Measurements from ENCODE around the gene RNF149.
"Not testable (repeated sequence)": the region's sequence is repeated elsewhere in the genome, so short reads cannot be mapped to it uniquely, and the experiment has no call there.

The RNF149 gene

DNA sequence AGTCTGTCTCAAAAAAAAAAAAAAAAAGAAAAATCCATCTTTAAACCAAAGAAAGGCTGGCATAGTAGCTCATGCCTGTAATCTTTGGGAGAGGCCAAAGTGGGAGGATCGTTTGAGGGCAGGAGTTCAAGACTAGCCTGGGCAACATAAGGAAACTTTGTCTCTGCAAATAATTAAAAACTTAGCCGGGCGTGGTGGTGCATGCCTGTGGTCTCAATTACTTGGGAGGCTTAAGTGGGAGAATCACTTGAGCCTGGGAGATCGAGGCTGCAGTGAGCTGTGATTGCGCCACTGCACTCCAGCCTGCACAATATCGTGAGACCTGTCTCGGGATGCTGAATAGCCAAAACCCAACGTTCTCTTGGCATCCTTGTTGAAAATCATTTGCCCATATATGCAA is 49.7 kb downstream of the RNF149 start:
- H3K4me3 ChIP-seq (ENCODE audit: low read depth, low read length): no peak overlapping the region

DNA sequence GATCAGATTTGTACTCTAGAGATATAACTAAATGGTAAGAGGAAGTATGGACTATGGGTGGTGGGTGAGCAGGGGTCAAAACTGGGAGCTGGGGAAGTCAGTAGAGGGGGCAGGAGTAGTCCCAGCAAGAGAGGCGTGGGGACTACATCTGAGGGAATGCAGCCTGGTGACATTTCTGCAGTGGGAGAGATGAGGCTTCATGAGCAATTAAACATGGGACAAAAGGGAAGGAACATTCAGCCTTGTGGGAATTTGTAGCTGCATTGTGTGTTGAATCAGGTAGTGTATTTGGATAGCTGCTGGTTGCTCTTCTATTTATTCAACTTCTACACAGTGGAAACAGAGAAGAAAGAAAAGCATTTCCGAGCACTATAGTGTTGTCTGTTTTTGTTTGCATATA is 52.2 kb downstream of the RNF149 start:
- no peak overlapping the region for H3K4me3 ChIP-seq (ENCODE audit: low read depth, low read length)

DNA sequence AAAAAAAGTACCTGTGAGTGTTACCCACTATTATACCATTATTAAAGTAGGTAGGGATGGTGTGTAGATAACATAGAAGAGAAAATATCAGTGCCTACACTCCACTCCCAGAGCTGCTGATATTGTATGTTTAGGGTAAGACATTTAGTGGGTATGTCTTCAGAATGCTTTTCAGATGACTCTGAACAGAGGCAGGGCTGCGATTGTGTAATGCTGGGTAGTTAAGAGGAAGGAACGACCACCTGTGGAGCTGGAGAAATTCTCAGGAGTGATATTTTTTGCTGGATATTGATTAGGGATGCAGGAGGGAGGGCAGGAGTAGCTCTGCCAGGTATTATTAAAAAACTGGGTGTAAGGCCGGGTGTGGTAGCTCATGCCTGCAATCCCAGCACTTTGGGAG is 53.0 kb downstream of the RNF149 start:
- no peak overlapping the region for H3K4me3 ChIP-seq (ENCODE audit: low read depth, low read length)

DNA sequence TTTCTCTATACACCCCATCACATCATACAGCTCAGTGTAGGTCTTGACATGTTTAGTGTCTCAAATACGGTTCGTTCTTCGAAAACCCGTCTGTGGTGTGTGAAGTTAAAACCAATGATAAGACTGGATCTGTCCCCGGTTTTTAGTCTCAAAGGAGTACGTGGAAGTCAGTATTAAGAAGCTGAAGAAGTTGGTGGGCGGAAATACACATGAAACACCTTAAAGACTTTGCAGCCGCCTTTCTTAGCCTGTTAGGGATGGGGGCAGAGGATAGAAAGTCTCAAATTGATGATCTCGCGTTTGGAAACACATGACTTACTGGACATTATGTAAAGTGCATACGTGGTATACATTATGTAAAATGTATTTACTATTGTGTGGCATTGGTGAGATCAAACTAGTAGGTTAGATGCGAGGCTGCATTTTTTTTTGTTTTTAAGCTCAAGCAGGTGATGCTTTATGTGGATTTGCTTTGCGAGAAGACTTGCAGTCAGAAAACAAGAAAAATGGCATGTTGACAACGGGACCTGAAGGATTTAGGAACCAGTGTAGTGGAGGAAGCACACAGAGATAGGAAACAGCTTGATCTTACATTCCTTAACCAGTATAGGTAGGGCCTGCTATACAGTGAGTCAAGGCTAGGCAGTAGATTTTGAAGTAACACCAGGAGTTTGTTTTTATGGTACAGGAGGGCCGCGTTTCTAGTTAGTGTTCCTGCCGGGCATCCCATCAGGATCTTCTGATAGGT is 54.6 kb downstream of the RNF149 start:
- peak overlapping the region; percentile 92 for H3K4me3 ChIP-seq (ENCODE audit: low read depth, low read length)

DNA sequence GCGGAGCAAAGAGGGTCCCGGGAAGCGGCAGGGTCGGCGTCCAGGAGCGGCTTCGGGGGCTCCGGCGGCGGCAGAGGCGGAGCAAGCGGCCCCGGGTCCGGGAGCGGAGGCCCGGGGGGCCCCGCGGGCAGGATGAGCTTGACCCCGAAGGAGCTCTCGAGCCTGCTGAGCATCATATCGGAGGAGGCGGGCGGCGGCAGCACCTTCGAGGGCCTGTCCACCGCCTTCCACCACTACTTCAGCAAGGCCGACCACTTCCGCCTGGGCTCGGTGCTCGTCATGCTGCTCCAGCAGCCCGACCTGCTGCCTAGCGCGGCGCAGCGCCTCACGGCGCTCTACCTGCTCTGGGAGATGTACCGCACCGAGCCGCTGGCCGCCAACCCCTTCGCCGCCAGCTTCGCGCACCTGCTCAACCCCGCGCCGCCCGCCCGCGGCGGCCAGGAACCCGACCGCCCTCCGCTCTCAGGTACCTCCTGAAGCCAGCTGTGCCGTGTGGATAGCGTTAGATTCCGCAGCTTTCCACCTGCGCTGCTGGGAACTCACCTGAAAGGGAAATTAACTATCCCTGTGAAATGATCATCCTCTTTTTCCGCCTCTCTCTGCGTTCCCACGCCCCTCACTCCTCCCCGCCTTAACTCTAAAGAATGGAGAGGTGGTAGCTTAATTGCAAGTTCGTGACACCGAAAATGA is 55.3 kb downstream of the RNF149 start:
- H3K4me3 ChIP-seq (ENCODE audit: low read depth, low read length): peak overlapping the region; percentile 92

DNA sequence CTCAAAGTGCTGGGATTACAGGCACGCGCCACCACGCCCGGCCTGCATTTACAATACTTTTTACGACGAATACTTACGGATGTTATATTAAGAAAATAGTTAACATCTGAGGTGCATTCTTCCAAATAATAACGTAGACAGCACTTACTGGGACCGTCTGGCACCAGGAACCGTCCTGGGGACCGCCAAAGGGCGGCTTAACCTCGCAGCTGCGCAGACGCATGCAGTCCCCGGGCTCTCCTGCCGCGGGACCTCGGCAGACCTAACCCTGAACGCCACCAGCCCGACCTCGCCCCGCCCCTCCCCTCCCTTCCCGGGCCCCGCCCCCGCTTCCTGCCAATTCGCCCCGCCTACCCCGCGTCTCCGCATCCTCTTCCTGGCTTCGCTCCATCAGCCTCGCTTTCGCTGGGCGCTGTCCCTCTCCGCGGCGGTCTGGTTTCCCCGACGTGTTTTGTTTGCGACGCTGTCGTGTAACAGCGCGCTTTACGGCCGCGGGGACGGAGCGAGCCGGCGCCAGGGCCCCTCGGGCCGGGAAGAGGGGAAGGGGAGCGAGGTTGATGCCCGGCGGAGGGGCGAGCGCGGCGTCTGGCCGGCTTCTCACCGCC is 56.0 kb downstream of the RNF149 start, which contains the start of gene CNOT11:
Gene CNOT11, plus strand, starts transcription at position 479 of the 605 bp plus-strand sequence. Its CDS starts 79 bp downstream, at position 558.
- peak within 1 kb of the TSS; percentile 92 for H3K4me3 ChIP-seq (ENCODE audit: low read depth, low read length)

DNA sequence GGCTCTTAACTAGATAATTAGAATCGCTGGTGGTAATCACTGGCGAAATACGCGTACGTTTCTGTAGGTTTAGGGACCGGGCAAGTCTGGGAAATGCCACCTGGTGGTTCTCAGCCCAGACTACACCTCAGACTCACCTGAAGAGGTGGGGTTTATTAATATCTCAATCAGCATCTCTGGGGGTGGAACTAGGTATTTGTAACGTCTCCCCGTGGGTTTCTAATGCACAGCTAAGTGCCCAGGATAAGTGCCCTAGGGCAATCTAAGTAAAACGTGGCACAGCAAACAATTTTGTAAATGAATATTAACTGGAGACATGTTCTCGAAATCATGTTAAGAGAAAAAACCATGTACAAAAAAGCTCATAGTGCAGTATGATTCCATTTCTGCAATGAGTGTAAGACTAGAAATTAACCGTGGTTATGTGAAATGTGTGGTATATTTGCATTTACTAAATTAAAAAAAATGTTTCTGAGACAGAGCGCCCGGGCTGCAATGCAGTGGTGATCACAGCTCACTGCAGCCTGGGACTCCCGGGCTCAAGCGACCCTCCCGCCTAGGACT is 56.6 kb downstream of the RNF149 start:
- H3K4me3 ChIP-seq (ENCODE audit: low read depth, low read length): peak overlapping the region; percentile 63

DNA sequence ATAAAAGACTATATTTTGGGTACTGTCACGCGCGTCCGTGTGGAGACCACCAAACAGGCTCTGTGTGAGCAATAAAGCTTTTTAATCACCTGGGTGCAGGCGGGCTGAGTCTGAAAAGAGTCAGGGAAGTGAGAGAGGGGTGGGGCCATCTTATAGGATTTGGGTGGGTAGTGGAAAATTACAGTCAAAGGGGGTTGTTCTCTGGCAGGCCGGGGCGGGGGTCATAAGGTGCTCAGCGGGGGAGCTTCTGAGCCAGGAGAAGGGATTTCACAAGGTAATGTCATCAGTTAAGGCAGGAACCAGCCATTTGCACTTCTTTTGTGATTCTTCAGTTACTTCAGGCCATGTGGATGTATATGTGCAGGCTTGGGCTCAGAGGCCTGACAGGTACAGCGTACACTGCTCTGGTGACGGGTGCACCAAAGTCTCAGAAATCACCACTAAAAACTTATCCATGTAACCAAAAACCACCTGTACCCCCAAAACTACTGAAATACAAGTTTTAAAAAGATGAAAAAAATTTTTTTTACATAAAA is 57.2 kb downstream of the RNF149 start:
- H3K4me3 ChIP-seq (ENCODE audit: low read depth, low read length): not testable (repeated sequence)

DNA sequence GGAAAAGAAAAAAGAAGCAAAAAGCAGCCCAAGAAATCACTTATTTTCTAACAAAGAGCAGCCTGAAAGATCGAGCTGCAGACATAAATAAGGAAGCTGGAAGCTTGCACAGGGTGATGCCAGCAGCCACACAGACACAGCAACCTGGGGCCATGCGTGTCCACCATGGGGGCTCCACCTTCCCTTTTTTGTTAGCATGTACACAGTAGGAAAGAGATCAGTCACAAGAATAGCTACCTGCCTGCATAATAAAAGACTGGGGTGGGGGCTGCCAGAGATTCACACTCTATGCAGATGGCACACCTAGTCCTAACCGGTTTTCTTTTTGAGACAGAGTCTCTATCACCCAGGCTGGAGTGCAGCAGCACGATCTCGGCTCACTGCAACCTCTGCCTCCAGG is 58.7 kb downstream of the RNF149 start:
- H3K4me3 ChIP-seq (ENCODE audit: low read depth, low read length): no peak overlapping the region

DNA sequence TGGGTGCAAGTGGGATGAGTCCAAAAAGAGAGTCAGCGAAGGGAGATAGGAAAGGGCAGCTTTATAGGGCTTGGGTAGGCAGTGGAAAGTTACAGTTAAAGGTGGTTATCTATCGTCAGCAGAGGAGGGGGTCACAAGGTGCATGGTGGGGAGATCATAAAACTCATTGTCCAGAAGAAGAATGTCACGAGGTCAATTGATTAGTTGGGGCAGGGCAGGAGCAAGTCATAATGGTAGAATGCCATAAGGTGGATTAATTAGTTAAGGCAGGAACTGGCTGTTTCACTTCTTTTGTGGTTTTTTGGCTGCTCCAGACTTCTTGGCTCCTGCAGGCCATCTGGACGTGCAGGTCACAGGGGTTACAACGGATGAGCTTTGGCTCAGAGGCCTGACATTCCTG is 59.7 kb downstream of the RNF149 start:
- H3K4me3 ChIP-seq (ENCODE audit: low read depth, low read length): not testable (repeated sequence)

DNA sequence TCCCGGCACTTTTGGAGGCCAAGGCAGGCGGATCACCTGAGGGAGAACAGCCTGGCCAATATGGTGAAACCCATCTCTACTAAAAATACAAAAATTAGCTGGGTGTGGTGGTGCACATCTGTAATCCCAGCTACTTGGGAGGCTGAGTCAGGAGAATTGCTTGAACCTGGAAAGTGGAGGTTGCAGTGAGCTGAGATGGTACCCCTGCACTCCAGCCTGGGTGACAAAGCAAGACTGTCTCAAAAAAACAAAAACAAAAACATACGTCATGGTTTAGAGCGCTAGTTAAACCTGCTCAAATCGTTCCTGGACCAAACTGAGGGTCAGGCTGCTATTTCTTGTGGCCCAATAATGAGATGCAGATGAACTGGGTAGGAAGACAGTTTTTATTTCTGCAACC is 63.0 kb downstream of the RNF149 start:
- not testable (repeated sequence) for H3K4me3 ChIP-seq (ENCODE audit: low read depth, low read length)

DNA sequence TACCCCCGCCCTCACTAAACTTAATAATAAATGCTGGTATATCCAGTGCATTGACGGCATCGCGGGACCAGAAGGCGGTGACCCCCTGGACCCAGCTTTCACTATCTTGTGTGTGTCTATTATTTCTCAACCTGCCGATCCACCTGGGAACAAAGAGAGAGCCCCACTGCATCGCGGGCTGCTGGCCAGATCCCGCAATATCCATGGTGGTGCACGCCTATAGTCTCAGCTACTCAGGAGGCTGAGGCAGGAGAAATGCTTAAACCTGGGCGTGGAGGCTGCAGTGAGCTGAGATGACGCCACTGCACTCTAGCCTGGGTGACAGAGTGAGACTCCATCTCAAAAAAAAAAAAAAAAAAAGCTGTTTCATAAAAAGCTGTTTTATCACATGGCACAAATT is 63.6 kb downstream of the RNF149 start:
- H3K4me3 ChIP-seq (ENCODE audit: low read depth, low read length): not testable (repeated sequence)

DNA sequence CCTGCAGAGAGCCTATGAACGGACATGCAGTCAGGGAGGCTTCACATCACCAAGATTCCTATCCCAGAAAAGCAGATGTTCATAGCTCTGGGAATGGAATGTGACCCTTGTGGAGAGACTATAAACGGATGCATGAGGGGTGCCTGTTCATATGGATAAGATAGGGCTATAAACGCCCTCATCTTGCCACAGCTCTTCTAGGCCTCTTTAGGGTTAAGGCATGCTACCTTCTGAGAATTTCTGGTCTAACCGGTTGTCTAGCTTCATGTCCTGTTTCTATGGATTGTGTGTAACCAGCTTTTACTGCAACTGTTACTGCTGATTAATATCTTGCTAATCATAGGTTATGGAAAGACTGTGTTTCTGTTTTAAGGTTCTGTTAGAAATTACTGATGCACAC is 64.1 kb downstream of the RNF149 start:
- H3K4me3 ChIP-seq (ENCODE audit: low read depth, low read length): not testable (repeated sequence)

DNA sequence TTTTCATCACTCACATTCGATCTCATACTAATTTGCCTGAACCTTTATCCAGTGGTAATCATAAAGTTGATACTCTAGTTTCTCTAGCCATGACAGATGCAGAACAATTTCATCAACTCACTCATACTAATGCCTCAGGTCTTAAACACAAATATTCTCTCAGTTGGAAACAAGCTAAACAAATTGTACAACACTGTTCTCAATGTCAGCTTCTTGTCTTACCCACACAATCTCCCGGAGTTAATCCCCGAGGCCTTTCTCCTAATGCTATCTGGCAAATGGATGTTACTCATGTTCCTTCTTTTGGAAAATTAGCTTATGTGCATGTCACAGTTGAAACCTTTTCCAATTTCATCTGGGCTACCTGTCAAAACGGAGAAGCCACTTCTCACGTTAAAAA is 67.3 kb downstream of the RNF149 start:
- H3K4me3 ChIP-seq (ENCODE audit: low read depth, low read length): no peak overlapping the region

DNA sequence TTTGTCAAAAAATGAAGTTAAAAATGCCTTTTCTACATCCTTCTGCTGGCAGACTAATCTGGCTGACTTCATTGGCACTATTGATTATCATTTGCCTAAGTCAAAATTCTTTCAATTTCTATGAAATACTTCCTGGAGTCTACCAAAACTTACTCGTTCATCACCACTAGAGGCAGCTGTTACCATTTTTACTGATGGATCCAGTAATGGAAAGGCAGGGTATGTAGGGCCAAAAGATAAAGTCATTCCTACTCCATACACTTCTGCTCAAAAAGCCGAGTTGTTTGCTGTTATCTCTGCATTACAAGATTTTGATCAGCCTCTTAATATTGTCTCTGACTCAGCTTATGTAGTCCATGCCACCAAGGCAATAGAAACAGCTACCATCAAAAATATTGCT is 67.8 kb downstream of the RNF149 start:
- not testable (repeated sequence) for H3K4me3 ChIP-seq (ENCODE audit: low read depth, low read length)

DNA sequence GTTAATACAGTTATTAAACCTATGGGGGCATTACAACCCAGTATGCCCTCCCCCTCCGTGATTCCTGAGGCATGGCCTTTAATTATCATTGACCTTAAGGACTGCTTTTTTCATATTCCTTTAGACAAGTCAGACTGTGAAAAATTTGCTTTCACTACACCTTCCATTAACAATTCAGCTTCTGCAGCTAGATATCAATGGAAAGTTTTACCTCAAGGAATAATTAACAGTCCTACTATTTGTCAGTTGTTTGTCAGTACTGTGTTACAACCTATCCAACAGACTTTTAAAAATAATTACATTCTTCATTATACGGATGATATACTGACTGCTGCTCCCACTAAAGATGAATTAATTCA is 68.8 kb downstream of the RNF149 start:
- H3K4me3 ChIP-seq (ENCODE audit: low read depth, low read length): not testable (repeated sequence)

DNA sequence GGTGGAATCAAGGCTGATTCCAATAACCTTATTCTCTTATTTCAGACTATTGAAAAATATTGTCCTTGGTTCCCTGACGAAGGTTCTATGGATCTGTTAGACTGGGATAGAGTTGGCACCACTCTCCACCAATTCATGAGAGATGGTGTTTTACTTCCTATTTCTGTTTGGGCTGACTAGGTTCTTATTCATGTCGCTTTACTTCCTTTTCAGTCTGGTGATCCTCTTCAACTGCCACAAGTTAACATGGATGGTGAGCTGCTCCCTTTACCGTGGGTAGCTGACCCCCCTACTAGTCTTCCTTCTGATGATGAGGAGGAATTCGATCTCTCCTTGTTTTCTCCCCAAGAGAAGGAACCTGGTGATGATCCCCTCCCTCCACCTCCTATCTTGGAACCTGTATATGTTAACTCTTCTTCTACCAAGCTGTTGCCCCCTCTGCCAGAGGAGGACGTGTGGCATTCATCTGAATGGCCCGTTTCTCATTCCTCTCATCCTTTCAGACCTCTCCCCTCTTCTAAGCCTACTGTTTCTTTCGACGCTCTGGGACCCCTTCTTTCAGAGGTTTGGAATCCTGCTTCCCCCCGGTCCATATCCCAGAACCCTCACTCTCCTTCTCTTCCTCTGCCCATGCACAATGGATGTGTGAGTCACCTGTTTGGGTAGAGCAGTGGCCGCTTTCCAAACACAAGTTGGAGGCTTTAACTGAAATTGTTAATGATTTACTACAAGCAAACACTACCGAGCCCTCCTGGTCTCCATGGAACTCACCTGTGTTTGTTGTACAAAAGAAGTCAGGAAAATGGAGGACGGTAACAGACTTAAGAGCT is 69.4 kb downstream of the RNF149 start:
- H3K4me3 ChIP-seq (ENCODE audit: low read depth, low read length): no peak overlapping the region

DNA sequence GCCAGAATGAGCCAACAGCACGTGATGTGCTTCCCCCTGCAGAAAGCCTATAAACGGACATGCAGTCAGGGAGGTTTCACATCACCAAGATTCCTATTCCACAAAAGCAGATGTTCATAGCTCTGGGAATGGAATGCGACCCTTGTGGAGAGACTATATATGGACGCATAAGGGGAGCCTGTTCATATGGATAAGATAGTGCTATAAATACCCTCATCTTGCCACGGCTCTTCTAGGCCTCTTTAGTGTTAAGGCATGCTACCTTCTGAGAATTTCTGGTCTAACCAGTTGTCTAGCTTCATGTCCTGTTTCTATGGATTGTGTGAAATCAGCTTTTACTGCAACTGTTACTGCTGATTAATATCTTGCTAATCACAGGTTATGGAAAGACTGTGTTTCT is 70.6 kb downstream of the RNF149 start:
- H3K4me3 ChIP-seq (ENCODE audit: low read depth, low read length): not testable (repeated sequence)

DNA sequence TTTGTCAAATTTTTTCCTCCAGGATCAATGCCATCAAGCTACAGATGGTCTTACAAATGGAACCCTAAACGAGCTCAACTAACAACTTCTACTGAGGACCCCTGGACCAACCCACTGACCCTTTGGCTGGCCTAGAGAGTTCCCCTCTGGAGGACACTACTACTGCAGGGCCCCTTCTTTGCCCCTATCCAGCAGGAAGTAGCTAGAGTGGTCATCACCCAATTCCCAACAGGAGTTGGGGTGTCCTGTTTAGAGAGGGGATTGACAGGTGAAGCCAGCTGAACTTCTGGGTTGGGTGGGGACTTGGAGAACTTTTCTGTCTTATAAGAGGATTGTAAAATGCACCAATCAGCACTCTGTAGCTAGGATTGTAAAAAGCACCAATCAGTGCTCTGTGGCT is 72.5 kb downstream of the RNF149 start:
- not testable (repeated sequence) for H3K4me3 ChIP-seq (ENCODE audit: low read depth, low read length)

DNA sequence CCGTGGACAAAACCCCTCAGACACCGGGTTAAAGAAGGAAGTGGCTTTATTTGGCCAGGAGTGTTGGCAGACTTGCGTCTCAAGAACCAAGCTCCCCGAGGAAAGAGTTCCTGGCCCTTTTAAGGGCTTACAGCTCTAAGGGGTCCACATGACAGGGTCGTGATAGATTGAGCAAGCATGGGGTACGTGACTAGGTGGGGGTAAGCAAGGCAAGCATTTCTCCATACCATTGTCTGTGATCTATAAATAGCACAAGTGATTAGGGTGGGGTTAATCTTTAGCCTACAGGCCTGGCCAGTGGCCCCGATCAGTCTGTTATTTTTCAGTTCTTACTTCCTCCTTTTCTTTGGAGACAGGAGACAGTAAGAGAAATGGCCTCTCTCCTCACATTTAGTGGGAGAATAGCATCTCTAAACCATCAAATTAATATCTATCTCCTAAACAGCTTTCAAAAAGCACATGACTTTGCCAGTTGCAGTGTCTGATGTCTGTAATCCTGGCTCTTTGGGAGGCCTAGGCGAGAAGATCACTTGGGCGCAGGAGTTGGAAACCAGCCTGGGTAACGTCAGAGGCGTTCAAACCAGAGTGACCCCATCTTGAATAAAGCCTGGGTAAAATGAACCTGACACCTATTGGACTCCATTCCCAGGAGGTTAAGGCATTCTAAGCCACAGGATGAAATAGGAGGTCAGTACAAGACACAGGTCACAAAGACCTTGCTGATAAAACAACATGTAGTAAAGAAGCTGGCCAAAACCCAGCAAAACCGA is 74.1 kb downstream of the RNF149 start:
- no peak overlapping the region for H3K4me3 ChIP-seq (ENCODE audit: low read depth, low read length)
